ENCODE data around the gene OR5M3. TPM values are rescaled to one million over a fixed set of nuclear protein-coding genes. Genes with fewer than 3 reads are reported as not detected.

Gene OR5M3
- polyA plus RNA-seq, 1 of the 3 experiments (the other 2 are of a cell fraction), result not detected

Other genes starting within 250 kb of the OR5M3 start
- not detected in 2 replicates for gene OR5T2, start 239.1 kb downstream of the OR5M3 start, polyA plus RNA-seq (2012; rRNA removed)
- gene OR5T3, start 221.1 kb downstream of the OR5M3 start, polyA plus RNA-seq (2012; rRNA removed), result not detected in 2 replicates
- not detected in 2 replicates for gene OR5T1, start 199.2 kb downstream of the OR5M3 start, polyA plus RNA-seq (2012; rRNA removed)
- not detected in 2 replicates for gene OR8H1, start 181.1 kb downstream of the OR5M3 start, polyA plus RNA-seq (2012; rRNA removed)
- not detected in 2 replicates for gene OR8K3, start 158.2 kb downstream of the OR5M3 start, polyA plus RNA-seq (2012; rRNA removed)
- gene OR8K1, start 127.3 kb downstream of the OR5M3 start, polyA plus RNA-seq (2012; rRNA removed), result not detected in 2 replicates
- gene OR8J1, start 119.1 kb downstream of the OR5M3 start, polyA plus RNA-seq (2012; rRNA removed), result not detected in 2 replicates
- gene OR8U1, start 97.7 kb downstream of the OR5M3 start, polyA plus RNA-seq (2012; rRNA removed), result not detected in 2 replicates
- not detected in 2 replicates for gene OR5AL1, start 60.7 kb downstream of the OR5M3 start, polyA plus RNA-seq (2012; rRNA removed)
- gene OR5M8, start 18.0 kb upstream of the OR5M3 start, polyA plus RNA-seq (2012; rRNA removed), result not detected in 2 replicates
- not detected in 2 replicates for gene OR5M11, start 69.9 kb upstream of the OR5M3 start, polyA plus RNA-seq (2012; rRNA removed)
- not detected in 2 replicates for gene OR5M10, start 104.4 kb upstream of the OR5M3 start, polyA plus RNA-seq (2012; rRNA removed)
- not detected in 2 replicates for gene OR5M1, start 141.5 kb upstream of the OR5M3 start, polyA plus RNA-seq (2012; rRNA removed)
- gene OR5AP2, start 169.1 kb upstream of the OR5M3 start, polyA plus RNA-seq (2012; rRNA removed), result not detected in 2 replicates
- not detected in 2 replicates for gene OR5AR1, start 190.3 kb upstream of the OR5M3 start, polyA plus RNA-seq (2012; rRNA removed)
- not detected in 2 replicates for gene OR9G1, start 225.7 kb upstream of the OR5M3 start, polyA plus RNA-seq (2012; rRNA removed)

Data from SK-N-SH (cell line).